ENCODE data around the gene MEF2C.

DNA sequence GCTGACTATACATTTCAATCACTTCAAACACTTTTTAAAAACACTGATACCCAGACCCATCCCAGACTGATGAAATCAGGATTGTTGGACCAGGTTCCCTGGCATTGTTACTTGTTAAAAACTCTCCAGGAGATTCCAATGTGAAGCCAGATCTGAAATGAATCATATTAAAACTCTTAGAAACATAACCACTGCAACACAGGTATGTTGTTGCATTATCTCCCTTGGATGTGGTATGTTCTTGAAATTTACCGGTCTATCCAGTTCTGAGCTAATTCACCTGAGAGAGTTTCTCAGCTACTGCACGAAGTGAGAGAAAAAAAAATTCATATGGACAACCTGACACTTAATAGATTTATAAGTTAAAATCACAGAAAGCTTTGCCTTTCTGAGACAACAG, 21.8 kb downstream of the MEF2C start:
- TF ChIP-seq, protein P1, sequence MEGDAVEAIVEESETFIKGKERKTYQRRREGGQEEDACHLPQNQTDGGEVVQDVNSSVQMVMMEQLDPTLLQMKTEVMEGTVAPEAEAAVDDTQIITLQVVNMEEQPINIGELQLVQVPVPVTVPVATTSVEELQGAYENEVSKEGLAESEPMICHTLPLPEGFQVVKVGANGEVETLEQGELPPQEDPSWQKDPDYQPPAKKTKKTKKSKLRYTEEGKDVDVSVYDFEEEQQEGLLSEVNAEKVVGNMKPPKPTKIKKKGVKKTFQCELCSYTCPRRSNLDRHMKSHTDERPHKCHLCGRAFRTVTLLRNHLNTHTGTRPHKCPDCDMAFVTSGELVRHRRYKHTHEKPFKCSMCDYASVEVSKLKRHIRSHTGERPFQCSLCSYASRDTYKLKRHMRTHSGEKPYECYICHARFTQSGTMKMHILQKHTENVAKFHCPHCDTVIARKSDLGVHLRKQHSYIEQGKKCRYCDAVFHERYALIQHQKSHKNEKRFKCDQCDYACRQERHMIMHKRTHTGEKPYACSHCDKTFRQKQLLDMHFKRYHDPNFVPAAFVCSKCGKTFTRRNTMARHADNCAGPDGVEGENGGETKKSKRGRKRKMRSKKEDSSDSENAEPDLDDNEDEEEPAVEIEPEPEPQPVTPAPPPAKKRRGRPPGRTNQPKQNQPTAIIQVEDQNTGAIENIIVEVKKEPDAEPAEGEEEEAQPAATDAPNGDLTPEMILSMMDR (IDR thresholded peaks at IDR 0.05), result no peak
- TF ChIP-seq, protein P2, sequence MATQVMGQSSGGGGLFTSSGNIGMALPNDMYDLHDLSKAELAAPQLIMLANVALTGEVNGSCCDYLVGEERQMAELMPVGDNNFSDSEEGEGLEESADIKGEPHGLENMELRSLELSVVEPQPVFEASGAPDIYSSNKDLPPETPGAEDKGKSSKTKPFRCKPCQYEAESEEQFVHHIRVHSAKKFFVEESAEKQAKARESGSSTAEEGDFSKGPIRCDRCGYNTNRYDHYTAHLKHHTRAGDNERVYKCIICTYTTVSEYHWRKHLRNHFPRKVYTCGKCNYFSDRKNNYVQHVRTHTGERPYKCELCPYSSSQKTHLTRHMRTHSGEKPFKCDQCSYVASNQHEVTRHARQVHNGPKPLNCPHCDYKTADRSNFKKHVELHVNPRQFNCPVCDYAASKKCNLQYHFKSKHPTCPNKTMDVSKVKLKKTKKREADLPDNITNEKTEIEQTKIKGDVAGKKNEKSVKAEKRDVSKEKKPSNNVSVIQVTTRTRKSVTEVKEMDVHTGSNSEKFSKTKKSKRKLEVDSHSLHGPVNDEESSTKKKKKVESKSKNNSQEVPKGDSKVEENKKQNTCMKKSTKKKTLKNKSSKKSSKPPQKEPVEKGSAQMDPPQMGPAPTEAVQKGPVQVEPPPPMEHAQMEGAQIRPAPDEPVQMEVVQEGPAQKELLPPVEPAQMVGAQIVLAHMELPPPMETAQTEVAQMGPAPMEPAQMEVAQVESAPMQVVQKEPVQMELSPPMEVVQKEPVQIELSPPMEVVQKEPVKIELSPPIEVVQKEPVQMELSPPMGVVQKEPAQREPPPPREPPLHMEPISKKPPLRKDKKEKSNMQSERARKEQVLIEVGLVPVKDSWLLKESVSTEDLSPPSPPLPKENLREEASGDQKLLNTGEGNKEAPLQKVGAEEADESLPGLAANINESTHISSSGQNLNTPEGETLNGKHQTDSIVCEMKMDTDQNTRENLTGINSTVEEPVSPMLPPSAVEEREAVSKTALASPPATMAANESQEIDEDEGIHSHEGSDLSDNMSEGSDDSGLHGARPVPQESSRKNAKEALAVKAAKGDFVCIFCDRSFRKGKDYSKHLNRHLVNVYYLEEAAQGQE (IDR thresholded peaks at IDR 0.05; ENCODE audit: insufficient read depth in 1 of 2, low read depth in 2 of 2, low read length in 1 of 2), result no peak
- TF ChIP-seq POLR2AphosphoS5 (IDR thresholded peaks at IDR 0.05; ENCODE audit: low read depth, low read length) (no peak), TCF7L2 (IDR thresholded peaks at IDR 0.05; ENCODE audit: low read depth, low read length) (no peak)
